Neuronal stem cell (in vitro differentiated cells): ENCODE data around the gene ZNF253.
A peak's percentile ranks its signal among the peaks of the same experiment; 100 is the strongest.
"Not testable (repeated sequence)": the region's sequence is repeated elsewhere in the genome, so short reads cannot be mapped to it uniquely, and the experiment has no call there.

ENCODE experiments used
- DNase-seq: peaks from one replicate; pipeline ENCODE4 v3.0.0-alpha.2; 2013; ENCODE audit warnings: low spot score
- H2AFZ ChIP-seq: one replicate; pipeline ENCODE4 v1.6.1; 2013; ENCODE audit warnings: mild to moderate bottlenecking, low read length, inconsistent platforms
- H2AK5ac ChIP-seq: 2 replicates; pipeline ENCODE4 v1.6.1; 2013; ENCODE audit warnings: low read depth, mild to moderate bottlenecking, inconsistent platforms, low read length, moderate library complexity, mixed read lengths
- H2BK120ac ChIP-seq: 2 replicates; pipeline ENCODE4 v1.6.1; 2013; ENCODE audit warnings: low read depth, mild to moderate bottlenecking, inconsistent platforms, low read length, moderate library complexity, mixed read lengths
- H2BK12ac ChIP-seq: one replicate; pipeline ENCODE4 v1.6.1; 2013; ENCODE audit warnings: low read length, inconsistent platforms
- H2BK15ac ChIP-seq: 2 replicates; pipeline ENCODE4 v1.6.1; 2013; ENCODE audit warnings: mild to moderate bottlenecking, low read length, inconsistent platforms, mixed read lengths
- H2BK5ac ChIP-seq: one replicate; pipeline ENCODE4 v1.6.1; 2013; ENCODE audit warnings: inconsistent platforms, mild to moderate bottlenecking, low read length, moderate library complexity
- H3K14ac ChIP-seq: one replicate; pipeline ENCODE4 v1.6.1; 2013; ENCODE audit warnings: low read length, inconsistent platforms
- H3K18ac ChIP-seq: 2 replicates; pipeline ENCODE4 v1.6.1; 2013; ENCODE audit warnings: low read length, inconsistent platforms
- H3K23ac ChIP-seq: 2 replicates; pipeline ENCODE4 v1.6.1; 2013; ENCODE audit warnings: low read depth, mild to moderate bottlenecking, mixed read lengths, low read length, inconsistent platforms; ENCODE audit not compliant: poor library complexity
- H3K27ac ChIP-seq: replicated peaks from 3 replicates; pipeline ENCODE4 v1.5.1; 2013; ENCODE audit warnings: low read length, inconsistent platforms
- H3K27me3 ChIP-seq, 3 experiments: 2 replicates each; pipeline ENCODE4 v1.6.1; 2013; ENCODE audit warnings: low read length in 3 of 3, mild to moderate bottlenecking in 2 of 3, inconsistent platforms in 1 of 3, low read depth in 1 of 3, mixed read lengths in 1 of 3, moderate library complexity in 1 of 3; ENCODE audit not compliant: control insufficient read depth in 3 of 3, insufficient read depth in 3 of 3
- H3K36me3 ChIP-seq, 2 donors: replicated peaks in 1 of 2; 2 replicates each; pipeline ENCODE4 v1.6.1; 2013; ENCODE audit warnings: low read length in 2 of 2; ENCODE audit not compliant: control insufficient read depth in 2 of 2, insufficient read depth in 2 of 2
- H3K4ac ChIP-seq: 2 replicates; pipeline ENCODE4 v1.6.1; 2013; ENCODE audit warnings: inconsistent platforms, mild to moderate bottlenecking, low read length, moderate library complexity
- H3K4me1 ChIP-seq, 2 donors: 1 replicate in 1 of 2; 2 replicates in 1 of 2; pipeline ENCODE4 v1.6.1; 2013; ENCODE audit warnings: low read length in 2 of 2, low read depth in 1 of 2; ENCODE audit not compliant: control insufficient read depth in 2 of 2, insufficient read depth in 1 of 2
- H3K4me2 ChIP-seq: one replicate; pipeline ENCODE4 v1.6.1; 2013; ENCODE audit warnings: mild to moderate bottlenecking, low read length, inconsistent platforms; ENCODE audit not compliant: insufficient read depth, poor library complexity, severe bottlenecking
- H3K4me3 ChIP-seq, 2 donors: 2 replicates each; pipeline ENCODE4 v1.5.1; 2013; ENCODE audit warnings: low read length in 2 of 2, mild to moderate bottlenecking in 2 of 2, inconsistent platforms in 1 of 2, moderate library complexity in 1 of 2
- H3K79me1 ChIP-seq: one replicate; pipeline ENCODE4 v1.6.1; 2013; ENCODE audit warnings: low read depth, mild to moderate bottlenecking, inconsistent platforms, low read length, moderate library complexity
- H3K9ac ChIP-seq: one replicate; pipeline ENCODE4 v1.6.1; 2013; ENCODE audit warnings: mild to moderate bottlenecking, low read depth, low read length, inconsistent platforms; ENCODE audit not compliant: poor library complexity
- H3K9me3 ChIP-seq, 2 donors: replicated peaks in 1 of 2; 2 replicates each; pipeline versions ENCODE3 to v1.6.1; 2013; ENCODE audit warnings: low read length in 2 of 2, mild to moderate bottlenecking in 2 of 2, inconsistent platforms in 1 of 2, low read depth in 1 of 2, mixed read lengths in 1 of 2, moderate library complexity in 1 of 2; ENCODE audit not compliant: control insufficient read depth in 2 of 2, insufficient read depth in 1 of 2
- H4K8ac ChIP-seq: one replicate; pipeline ENCODE4 v1.6.1; 2013; ENCODE audit warnings: low read depth, mild to moderate bottlenecking, inconsistent platforms, low read length, moderate library complexity
- H4K91ac ChIP-seq: one replicate; pipeline ENCODE4 v1.6.1; 2013; ENCODE audit warnings: low read length, low read depth, mild to moderate bottlenecking, inconsistent platforms; ENCODE audit not compliant: poor library complexity
- whole genome bisulfite sequencing, 2 donors: extraction: QIAGEN DNeasy Blood & Tissue Kit; methylation state at CpG; one replicate each; pipeline ENCODE4 v1.1.7; 2013; ENCODE audit warnings: missing lambda C conversion rate in 2 of 2, mixed read lengths in 1 of 2; ENCODE audit not compliant: insufficient read length in 2 of 2, insufficient replicate concordance in 1 of 2; ENCODE audit errors: extremely low coverage in 2 of 2; 5-methylcytosine and 5-hydroxymethylcytosine counted together

Gene ZNF253

DNA sequence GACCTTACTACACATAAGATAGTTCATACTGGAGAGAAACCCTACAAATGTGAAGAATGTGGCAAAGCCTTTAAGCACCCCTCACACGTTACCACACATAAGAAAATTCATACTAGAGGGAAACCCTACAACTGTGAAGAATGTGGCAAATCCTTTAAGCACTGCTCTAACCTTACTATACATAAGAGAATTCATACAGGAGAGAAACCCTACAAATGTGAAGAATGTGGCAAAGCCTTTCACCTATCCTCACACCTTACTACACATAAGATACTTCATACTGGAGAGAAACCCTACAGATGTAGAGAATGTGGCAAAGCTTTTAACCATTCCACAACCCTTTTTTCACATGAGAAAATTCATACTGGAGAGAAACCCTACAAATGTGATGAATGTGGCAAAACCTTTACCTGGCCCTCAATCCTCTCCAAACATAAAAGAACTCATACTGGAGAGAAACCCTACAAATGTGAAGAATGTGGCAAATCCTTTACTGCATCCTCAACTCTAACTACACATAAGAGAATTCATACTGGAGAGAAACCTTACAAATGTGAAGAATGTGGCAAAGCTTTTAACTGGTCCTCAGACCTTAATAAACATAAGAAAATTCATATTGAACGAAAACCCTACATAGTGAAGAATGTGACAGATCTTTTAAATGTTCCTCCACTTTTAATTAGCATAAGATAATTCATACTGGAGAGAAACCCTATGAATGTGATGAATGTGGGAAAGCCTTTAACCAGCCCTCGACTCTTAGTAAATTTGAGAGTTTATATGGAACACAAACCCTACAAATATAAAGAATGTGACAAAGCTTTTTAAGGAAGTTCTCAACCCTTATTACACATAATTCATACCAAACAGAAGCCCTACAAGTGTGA lies 26.6 kb downstream of the ZNF253 start:
- not testable (repeated sequence) for H3K27ac ChIP-seq, H3K4ac ChIP-seq, H4K91ac ChIP-seq, H4K8ac ChIP-seq, H3K4me2 ChIP-seq, H3K23ac ChIP-seq, H2AFZ ChIP-seq, H2AK5ac ChIP-seq, H3K79me1 ChIP-seq, H3K27me3 ChIP-seq, H2BK15ac ChIP-seq, H3K18ac ChIP-seq, H3K4me1 ChIP-seq, DNase-seq, H3K4me3 ChIP-seq, H3K9ac ChIP-seq, H2BK120ac ChIP-seq, H3K14ac ChIP-seq, H2BK5ac ChIP-seq, H2BK12ac ChIP-seq
- H3K36me3 ChIP-seq: peaks cover 28 to 81% of the 10 kb centered on the region in 2 donors
- H3K9me3 ChIP-seq: peaks cover 27 to 93% of the 10 kb centered on the region in 2 donors
- no CpG with 5 or more reads among the region's 3 CpGs for WGBS, 2 donors

DNA sequence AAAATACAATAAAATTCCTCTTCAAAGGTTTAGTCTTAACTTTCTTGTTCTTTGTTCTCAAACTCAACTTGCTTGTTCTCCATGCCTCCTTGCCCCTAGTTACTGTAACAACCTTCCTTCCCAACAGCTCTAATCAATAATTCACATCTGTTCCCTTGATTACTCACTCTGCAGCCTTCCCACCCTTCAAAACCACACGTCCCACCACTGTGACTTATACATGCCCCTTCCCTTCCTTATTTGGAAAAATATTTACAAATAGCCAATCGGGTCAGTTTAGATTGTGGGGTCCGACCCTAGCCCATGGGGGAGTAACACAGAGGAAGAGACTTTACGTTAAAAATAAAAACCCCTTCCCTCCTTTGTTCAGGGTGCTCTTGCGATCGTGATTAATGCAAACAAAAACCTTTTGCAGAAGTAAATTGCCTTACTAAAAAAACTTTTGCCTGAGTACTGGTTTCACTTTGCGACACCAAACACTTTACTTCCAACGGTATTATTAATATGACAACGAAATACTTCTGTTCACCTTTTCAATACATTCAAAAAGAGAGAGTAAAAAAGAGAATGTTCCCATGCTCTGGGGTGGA lies 34.6 kb downstream of the ZNF253 start:
- Histone ChIP-seq H3K36me3 (peaks cover 3 to 35% of the 10 kb centered on the region in 2 donors), H3K9ac (no peak overlapping the region), H3K4me3 (peak overlapping the region in 1 of 2 donors; percentile 78), H3K27ac (peak overlapping the region; percentile 54), H4K91ac (no peak overlapping the region), H4K8ac (no peak overlapping the region), H3K9me3 (peaks cover 6 to 73% of the 10 kb centered on the region in 2 donors), H3K27me3 (no peaks in the 10 kb centered on the region), H2AK5ac (no peak overlapping the region), H3K18ac (no peak overlapping the region), H2AFZ (peak overlapping the region; percentile 78), H2BK12ac (no peak overlapping the region), H3K23ac (no peak overlapping the region), H2BK5ac (no peak overlapping the region), H3K14ac (no peak overlapping the region), H2BK15ac (no peak overlapping the region), H3K4ac (no peak overlapping the region), H2BK120ac (no peak overlapping the region), H3K4me2 (no peak overlapping the region), H3K79me1 (no peaks in the 10 kb centered on the region), H3K4me1 (peaks cover 0 to 9% of the 10 kb centered on the region in 2 donors)
- WGBS, 2 donors: no CpG with 5 or more reads among the region's 9 CpGs
- no peak for DNase-seq

DNA sequence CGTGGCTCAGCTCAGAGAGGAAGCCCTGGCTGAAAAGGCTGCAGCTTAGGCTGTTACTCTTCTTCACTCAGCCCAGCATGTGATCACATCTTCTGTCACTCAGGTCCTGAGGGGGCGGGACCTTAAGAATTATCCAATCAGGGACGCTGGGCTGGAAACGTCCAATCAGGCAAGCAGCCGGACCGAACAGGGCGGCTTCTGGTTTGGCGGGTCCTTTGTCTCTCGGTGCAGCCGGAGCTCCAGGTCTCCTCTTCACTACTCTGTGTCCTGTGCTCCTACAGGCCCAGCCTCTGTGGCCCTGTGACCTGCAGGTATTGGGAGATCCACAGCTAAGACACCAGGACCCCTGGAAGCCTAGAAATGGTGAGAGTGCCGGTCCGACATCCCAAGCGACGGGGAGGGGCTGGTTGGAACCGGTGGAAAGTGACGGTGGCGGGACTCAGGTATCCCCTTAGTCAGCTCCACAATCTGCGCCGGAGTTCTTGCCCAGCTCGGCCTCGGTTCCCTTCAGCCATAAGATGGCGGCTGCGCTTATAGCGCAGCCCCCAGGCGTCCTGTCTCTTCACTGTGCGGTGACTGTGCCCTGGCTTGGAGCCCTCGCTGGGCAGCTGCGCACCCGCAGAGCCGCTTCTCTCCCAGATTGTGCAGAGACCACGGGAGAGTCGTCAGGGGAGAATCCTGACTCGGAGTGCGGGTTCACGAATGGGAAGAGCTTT lies 35.2 kb downstream of the ZNF253 start, which contains the start of gene ZNF93:
ZNF93 (plus strand) TSS at position 218 of the 716 bp plus-strand sequence; CDS start at position 361, 143 bp downstream.
- Histone ChIP-seq H2AFZ (peak within 1 kb of the TSS; percentile 86), H3K14ac (no peak within 1 kb of the TSS), H3K4me1 (peaks cover 0 to 9% of the 10 kb centered on the region in 2 donors), H3K79me1 (no peaks in the 10 kb centered on the region), H4K8ac (no peak within 1 kb of the TSS), H3K4me3 (peak within 1 kb of the TSS; percentile 78 to 91), H3K4me2 (peak within 1 kb of the TSS; percentile 51), H2BK120ac (no peak within 1 kb of the TSS), H2AK5ac (peak within 1 kb of the TSS; percentile 30), H3K27me3 (no peaks in the 10 kb centered on the region), H3K9me3 (peaks cover 6 to 73% of the 10 kb centered on the region in 2 donors), H3K4ac (no peak within 1 kb of the TSS), H2BK5ac (peak within 1 kb of the TSS; percentile 88), H4K91ac (no peak within 1 kb of the TSS), H2BK15ac (no peak within 1 kb of the TSS), H3K27ac (peak within 1 kb of the TSS; percentile 93), H3K23ac (peak within 1 kb of the TSS; percentile 23), H3K18ac (peak within 1 kb of the TSS; percentile 92), H2BK12ac (no peak within 1 kb of the TSS), H3K9ac (peak within 1 kb of the TSS; percentile 85), H3K36me3 (peaks cover 3 to 40% of the 10 kb centered on the region in 2 donors)
- DNase-seq: peak; percentile 97
- WGBS, 2 donors: no CpG with 5 or more reads among the region's 35 CpGs
